Fibroblast of lung (primary cell): ENCODE data around the gene SELENOO. TPM values are rescaled to one million over a fixed set of nuclear protein-coding genes. Genes with fewer than 3 reads are reported as not detected.
A peak's percentile ranks its signal among the peaks of the same experiment; 100 is the strongest.

Experiments
- DNase-seq, 2 donors: peaks; one replicate each; pipeline versions ENCODE4 v3.0.0 to v3.0.0-alpha.2; 2010; ENCODE audit warnings: low read depth in 2 of 2
- H2AFZ ChIP-seq: 2 replicates; pipeline ENCODE4 v1.5.1; 2012; ENCODE audit warnings: low read length, control low read depth, inconsistent platforms
- H3K27ac ChIP-seq: 2 replicates; pipeline ENCODE4 v1.5.1; 2011; ENCODE audit warnings: low read length, control low read depth; ENCODE audit not compliant: insufficient read depth
- H3K27me3 ChIP-seq: 2 replicates; pipeline ENCODE4 v1.5.1; 2011; ENCODE audit warnings: mild to moderate bottlenecking, low read length; ENCODE audit not compliant: control insufficient read depth, insufficient read depth
- H3K36me3 ChIP-seq: 2 replicates; pipeline ENCODE4 v1.5.1; 2011; ENCODE audit warnings: low read length; ENCODE audit not compliant: control insufficient read depth, insufficient read depth
- H3K4me1 ChIP-seq: 2 replicates; pipeline ENCODE4 v1.5.1; 2011; ENCODE audit warnings: low read length; ENCODE audit not compliant: control insufficient read depth, insufficient read depth; ENCODE audit errors: extremely low read depth
- H3K4me2 ChIP-seq: 2 replicates; pipeline ENCODE4 v1.5.1; 2011; ENCODE audit warnings: low read length, control low read depth; ENCODE audit not compliant: insufficient read depth; ENCODE audit errors: extremely low read depth
- H3K4me3 ChIP-seq, 4 experiments: fragments of 200-600 bp in 1 of 4; sonication (generic) in 1 of 4; replicated peaks in 1 of 4; 2 replicates each; pipeline ENCODE4 v1.5.1; 2011 to 2016; ENCODE audit warnings: low read length in 4 of 4, low read depth in 3 of 4, mild to moderate bottlenecking in 3 of 4, control low read depth in 2 of 4, inconsistent platforms in 1 of 4, mixed read lengths in 1 of 4; ENCODE audit not compliant: insufficient read depth in 1 of 4; ENCODE audit errors: control extremely low read depth in 1 of 4
- H3K79me2 ChIP-seq: 2 replicates; pipeline ENCODE4 v1.5.1; 2012; ENCODE audit warnings: mild to moderate bottlenecking, low read length, inconsistent platforms; ENCODE audit not compliant: control insufficient read depth, insufficient read depth
- H3K9ac ChIP-seq: 2 replicates; pipeline ENCODE4 v1.5.1; 2011; ENCODE audit warnings: mild to moderate bottlenecking, low read length, control low read depth; ENCODE audit not compliant: insufficient read depth
- H3K9me3 ChIP-seq: 2 replicates; pipeline ENCODE4 v1.5.1; 2012; ENCODE audit warnings: low read depth, low read length; ENCODE audit not compliant: control insufficient read depth, insufficient read depth
- H4K20me1 ChIP-seq: 2 replicates; pipeline ENCODE4 v1.5.1; 2011; ENCODE audit warnings: low read length; ENCODE audit not compliant: control insufficient read depth, insufficient read depth; ENCODE audit errors: extremely low read depth
- CTCF ChIP-seq, 2 donors: IDR thresholded peaks in 1 of 2; conservative IDR thresholded peaks in 1 of 2; 1 replicate in 1 of 2; 2 replicates in 1 of 2; pipeline ENCODE4 v1.5.1; 2011 to 2012; ENCODE audit warnings: low read length in 2 of 2, control low read depth in 1 of 2, inconsistent platforms in 1 of 2, low read depth in 1 of 2, mild to moderate bottlenecking in 1 of 2
- EZH2 ChIP-seq: IDR thresholded peaks from 2 replicates; pipeline ENCODE4 v1.5.1; 2012; ENCODE audit warnings: low read length, control low read depth, mild to moderate bottlenecking; ENCODE audit errors: missing control alignments
- polyA plus RNA-seq, 2 donors: library from polyadenylated mRNA; depleted of rRNA in 1 of 2; stranded (reverse) in 1 of 2; unstranded in 1 of 2; fragments of >200 nt; gene quantifications; 2 replicates each; pipeline ENCODE4 v1.2.1, GENCODE V29; 2011 to 2012; ENCODE audit warnings: missing spikeins in 1 of 2
- total RNA-seq: library from RNA; depleted of rRNA; stranded (reverse); fragments of >200 nt; gene quantifications from 2 replicates; pipeline ENCODE4 v1.2.1, GENCODE V29; 2014

Gene SELENOO
- total and polyA plus RNA-seq, 2 donors (not counting 1 experiment from before 2014, with no cell fraction given) = 8.3 to 20.1 TPM

GRCh38 chr22:50232481-50233151 is 31.8 kb downstream of the SELENOO start:
- Histone ChIP-seq H3K36me3 (peaks cover 5% of the 10 kb centered on the region), H2AFZ (no peak overlapping the region), H4K20me1 (no peaks in the 10 kb centered on the region), H3K27ac (no peak overlapping the region), H3K4me1 (no peaks in the 10 kb centered on the region), H3K4me2 (no peak overlapping the region), H3K4me3 (no peak overlapping the region), H3K9ac (no peak overlapping the region), H3K9me3 (no peaks in the 10 kb centered on the region), H3K79me2 (peaks cover 18% of the 10 kb centered on the region), H3K27me3 (no peaks in the 10 kb centered on the region)
- no peak for DNase-seq
- no peak for TF ChIP-seq CTCF (conservative IDR thresholded peaks at IDR 0.05 in 1 of 2, IDR thresholded peaks at IDR 0.05 in 1 of 2; ENCODE audit: low read depth in 1 of 2, low read length in 2 of 2)
- TF ChIP-seq EZH2 = no peak

DNA sequence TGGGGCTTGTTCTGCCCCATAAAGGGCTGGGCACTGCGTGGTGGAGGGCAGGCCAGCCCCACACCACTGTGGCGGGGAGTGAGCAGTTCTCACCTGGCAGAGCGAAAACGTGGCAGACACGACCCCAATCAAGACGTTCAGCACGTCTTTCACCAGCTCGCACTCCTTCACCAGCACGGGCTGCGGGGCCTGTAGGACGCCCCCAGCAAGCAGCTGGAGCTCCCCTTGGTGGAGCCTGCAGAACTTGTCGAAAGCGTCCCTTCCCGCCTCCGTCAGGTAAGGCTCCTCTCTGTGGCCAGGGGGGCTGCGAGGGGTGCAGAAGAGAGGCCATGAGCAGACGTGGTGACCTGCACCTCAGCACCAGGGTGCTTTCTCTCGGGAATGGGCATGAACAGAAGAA is 32.4 kb downstream of the SELENOO start:
- Histone ChIP-seq H3K4me1 (no peaks in the 10 kb centered on the region), H3K9me3 (no peaks in the 10 kb centered on the region), H3K9ac (no peak overlapping the region), H3K4me2 (no peak overlapping the region), H3K79me2 (peaks cover 18% of the 10 kb centered on the region), H2AFZ (no peak overlapping the region), H3K27me3 (no peaks in the 10 kb centered on the region), H3K27ac (no peak overlapping the region), H3K4me3 (no peak overlapping the region), H3K36me3 (peaks cover 5% of the 10 kb centered on the region), H4K20me1 (no peaks in the 10 kb centered on the region)
- no peak for TF ChIP-seq CTCF (conservative IDR thresholded peaks at IDR 0.05 in 1 of 2, IDR thresholded peaks at IDR 0.05 in 1 of 2; ENCODE audit: low read depth in 1 of 2, low read length in 2 of 2)
- no peak for TF ChIP-seq EZH2
- DNase-seq = no peak

GRCh38 chr22:50236731-50237409 is 36.1 kb downstream of the SELENOO start:
- TF ChIP-seq EZH2 (no peak), CTCF (conservative IDR thresholded peaks at IDR 0.05 in 1 of 2, IDR thresholded peaks at IDR 0.05 in 1 of 2; ENCODE audit: low read depth in 1 of 2, low read length in 2 of 2) (peak; percentile 22 to 38)
- Histone ChIP-seq H3K79me2 (peaks cover 37% of the 10 kb centered on the region), H3K4me2 (no peak overlapping the region), H3K9me3 (no peaks in the 10 kb centered on the region), H3K27me3 (no peaks in the 10 kb centered on the region), H3K27ac (no peak overlapping the region), H3K36me3 (peaks cover 13% of the 10 kb centered on the region), H3K4me1 (peaks cover 3% of the 10 kb centered on the region), H2AFZ (no peak overlapping the region), H3K4me3 (no peak overlapping the region), H4K20me1 (no peaks in the 10 kb centered on the region), H3K9ac (no peak overlapping the region)
- DNase-seq = no peak
